Fibroblast of pulmonary artery (primary cell): ENCODE results near the gene NCK2.

Source experiments
- DNase-seq: peaks from one replicate; pipeline ENCODE4 v3.0.0-alpha.2; 2010; ENCODE audit warnings: low read depth
- H3K4me3 ChIP-seq: replicated peaks from 2 replicates; pipeline ENCODE4 v1.5.1; 2011; ENCODE audit warnings: low read depth, mild to moderate bottlenecking, control low read depth, low read length, moderate library complexity
- CTCF ChIP-seq: IDR thresholded peaks from 2 replicates; pipeline ENCODE4 v1.5.1; 2011; ENCODE audit warnings: mild to moderate bottlenecking, control low read depth, low read length, inconsistent platforms; ENCODE audit errors: missing control alignments

Gene NCK2

GRCh38 chr2:105760639-105761337 is 16.1 kb downstream of the NCK2 start:
- no peak for TF ChIP-seq CTCF
- no peak for DNase-seq
- no peak overlapping the region for H3K4me3 ChIP-seq

- DNase-seq = no peak
- TF ChIP-seq CTCF = no peak
Observed at GRCh38 chr2:105761931-105762515, 17.3 kb downstream of the NCK2 start.

GRCh38 chr2:105763076-105763475 is 18.4 kb downstream of the NCK2 start:
- DNase-seq = no peak
- no peak for TF ChIP-seq CTCF
- no peak overlapping the region for H3K4me3 ChIP-seq

More at GRCh38 chr2:105761931-105762515, 17.3 kb downstream of the NCK2 start:
- no peak overlapping the region for H3K4me3 ChIP-seq

GRCh38 chr2:105764059-105764458 is 19.3 kb downstream of the NCK2 start:
- TF ChIP-seq CTCF = no peak
- no peak for DNase-seq

GRCh38 chr2:105765415-105766299 is 20.9 kb downstream of the NCK2 start:
- DNase-seq = no peak
- TF ChIP-seq CTCF = no peak
- no peak overlapping the region for H3K4me3 ChIP-seq

More at GRCh38 chr2:105764059-105764458, 19.3 kb downstream of the NCK2 start:
- no peak overlapping the region for H3K4me3 ChIP-seq

- no peak overlapping the region for H3K4me3 ChIP-seq
- no peak for TF ChIP-seq CTCF
- no peak for DNase-seq
Observed at GRCh38 chr2:105766300-105766866, 21.7 kb downstream of the NCK2 start.
